Parathyroid adenoma (tissue), 2 donors: ENCODE results near the gene ROBO1.
"Not testable (repeated sequence)": the region's sequence is repeated elsewhere in the genome, so short reads cannot be mapped to it uniquely, and the experiment has no call there.

Experiments
- H2AFZ ChIP-seq: fragments of 300-600 bp; sonication (generic); one replicate; pipeline ENCODE4 v1.7.0; 2017; ENCODE audit warnings: antibody characterized with exemption, mild to moderate bottlenecking
- H3K27ac ChIP-seq: fragments of 300-600 bp; sonication (generic); one replicate; pipeline ENCODE4 v1.7.0; 2017
- H3K27me3 ChIP-seq: fragments of 300-600 bp; sonication (generic); one replicate; pipeline ENCODE4 v1.7.0; 2017; ENCODE audit warnings: low read length; ENCODE audit not compliant: control insufficient read depth, insufficient read depth
- H3K36me3 ChIP-seq: fragments of 300-600 bp; sonication (generic); one replicate; pipeline ENCODE4 v1.7.0; 2017; ENCODE audit warnings: low read length; ENCODE audit not compliant: control insufficient read depth, insufficient read depth
- H3K4me1 ChIP-seq: fragments of 300-600 bp; sonication (generic); one replicate; pipeline ENCODE4 v1.7.0; 2017; ENCODE audit warnings: control low read depth
- H3K4me2 ChIP-seq: fragments of 300-600 bp; sonication (generic); one replicate; pipeline ENCODE4 v1.7.0; 2017; ENCODE audit warnings: low read length
- H3K4me3 ChIP-seq: fragments of 300-600 bp; sonication (generic); one replicate; pipeline ENCODE4 v1.7.0; 2017; ENCODE audit warnings: low read depth, low read length
- H3K79me2 ChIP-seq: fragments of 300-600 bp; sonication (generic); one replicate; pipeline ENCODE4 v1.7.0; 2017; ENCODE audit warnings: control low read depth
- H3K9ac ChIP-seq: fragments of 300-600 bp; sonication (generic); one replicate; pipeline ENCODE4 v1.7.0; 2017; ENCODE audit warnings: mild to moderate bottlenecking
- H3K9me3 ChIP-seq: fragments of 300-600 bp; sonication (generic); one replicate; pipeline ENCODE4 v1.7.0; 2017; ENCODE audit warnings: low read length; ENCODE audit not compliant: control insufficient read depth
- TF ChIP-seq, protein P1 (sequence below): fragments of 300-600 bp; sonication (generic); IDR thresholded peaks from one replicate; pipeline ENCODE4 v1.7.0; 2017; ENCODE audit warnings: antibody characterized with exemption, mild to moderate bottlenecking
- donor health status: primary hyperparathyroidism.

Gene ROBO1

DNA sequence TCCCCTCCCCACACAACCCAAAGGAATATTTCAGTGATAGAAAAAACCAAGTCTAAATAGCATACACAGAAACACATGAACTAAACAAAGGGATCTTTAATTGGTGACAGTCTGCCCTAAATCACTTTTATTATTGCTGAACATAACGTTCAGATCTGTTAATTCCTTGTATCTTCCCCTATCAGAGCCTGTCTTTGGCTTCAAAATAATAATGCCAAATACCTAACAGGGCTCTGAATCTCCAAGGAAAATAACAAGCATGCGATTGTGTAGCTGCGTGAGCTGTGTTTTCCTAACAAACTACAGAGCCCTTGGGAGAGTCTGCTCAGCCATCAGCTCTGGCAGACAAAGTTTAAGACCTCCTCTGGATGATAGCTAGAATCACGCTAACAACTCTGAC lies 1010.1 kb downstream of the ROBO1 start:
- no peaks in the 10 kb centered on the region for H3K4me1 ChIP-seq
- H3K4me2 ChIP-seq, result no peak overlapping the region
- H3K4me3 ChIP-seq, result no peak overlapping the region
- TF ChIP-seq, protein P1, sequence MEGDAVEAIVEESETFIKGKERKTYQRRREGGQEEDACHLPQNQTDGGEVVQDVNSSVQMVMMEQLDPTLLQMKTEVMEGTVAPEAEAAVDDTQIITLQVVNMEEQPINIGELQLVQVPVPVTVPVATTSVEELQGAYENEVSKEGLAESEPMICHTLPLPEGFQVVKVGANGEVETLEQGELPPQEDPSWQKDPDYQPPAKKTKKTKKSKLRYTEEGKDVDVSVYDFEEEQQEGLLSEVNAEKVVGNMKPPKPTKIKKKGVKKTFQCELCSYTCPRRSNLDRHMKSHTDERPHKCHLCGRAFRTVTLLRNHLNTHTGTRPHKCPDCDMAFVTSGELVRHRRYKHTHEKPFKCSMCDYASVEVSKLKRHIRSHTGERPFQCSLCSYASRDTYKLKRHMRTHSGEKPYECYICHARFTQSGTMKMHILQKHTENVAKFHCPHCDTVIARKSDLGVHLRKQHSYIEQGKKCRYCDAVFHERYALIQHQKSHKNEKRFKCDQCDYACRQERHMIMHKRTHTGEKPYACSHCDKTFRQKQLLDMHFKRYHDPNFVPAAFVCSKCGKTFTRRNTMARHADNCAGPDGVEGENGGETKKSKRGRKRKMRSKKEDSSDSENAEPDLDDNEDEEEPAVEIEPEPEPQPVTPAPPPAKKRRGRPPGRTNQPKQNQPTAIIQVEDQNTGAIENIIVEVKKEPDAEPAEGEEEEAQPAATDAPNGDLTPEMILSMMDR, result no peak
- H2AFZ ChIP-seq, result no peak overlapping the region
- H3K36me3 ChIP-seq, result no peaks in the 10 kb centered on the region
- no peaks in the 10 kb centered on the region for H3K9me3 ChIP-seq
- H3K9ac ChIP-seq, result no peak overlapping the region
- H3K27ac ChIP-seq, result no peak overlapping the region
- H3K79me2 ChIP-seq, result no peaks in the 10 kb centered on the region
- H3K27me3 ChIP-seq, result no peaks in the 10 kb centered on the region

DNA sequence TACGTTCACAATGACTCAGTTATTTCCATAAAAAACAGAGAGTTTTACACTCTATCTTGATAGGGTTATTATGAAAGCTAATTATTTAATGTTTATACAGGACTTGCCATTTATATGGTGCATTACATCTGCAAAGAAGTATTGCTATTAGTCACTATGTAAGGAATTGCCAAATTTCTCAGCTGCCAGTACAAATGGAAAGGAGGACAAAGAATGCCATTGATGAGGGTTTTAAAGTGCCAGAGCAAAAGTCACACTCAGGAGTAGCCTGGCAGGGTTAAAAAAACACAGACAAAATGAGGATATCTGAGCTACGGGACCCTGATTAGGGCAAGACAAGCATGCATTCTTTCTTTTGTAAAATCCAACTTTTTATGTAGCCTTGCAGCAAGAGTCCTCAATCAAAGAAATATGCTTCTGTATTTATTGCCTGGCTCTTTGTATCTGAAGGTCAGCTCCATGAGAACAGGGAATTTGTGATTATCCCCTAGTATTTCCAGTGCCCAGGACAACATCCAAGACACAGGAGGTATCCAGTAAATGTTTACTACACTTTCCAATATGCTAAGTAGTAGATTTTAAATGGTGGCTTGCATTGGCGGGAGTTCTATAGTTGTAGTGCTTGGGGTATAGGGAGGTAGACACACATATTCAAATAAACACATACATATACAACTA lies 1013.6 kb downstream of the ROBO1 start:
- no peaks in the 10 kb centered on the region for H3K9me3 ChIP-seq
- H3K36me3 ChIP-seq, result no peaks in the 10 kb centered on the region
- no peaks in the 10 kb centered on the region for H3K79me2 ChIP-seq
- TF ChIP-seq, protein P1, result no peak
- H3K4me3 ChIP-seq, result no peak overlapping the region
- no peaks in the 10 kb centered on the region for H3K27me3 ChIP-seq
- no peak overlapping the region for H3K27ac ChIP-seq
- no peak overlapping the region for H3K4me2 ChIP-seq
- no peak overlapping the region for H2AFZ ChIP-seq
- H3K4me1 ChIP-seq, result no peaks in the 10 kb centered on the region
- H3K9ac ChIP-seq, result no peak overlapping the region

DNA sequence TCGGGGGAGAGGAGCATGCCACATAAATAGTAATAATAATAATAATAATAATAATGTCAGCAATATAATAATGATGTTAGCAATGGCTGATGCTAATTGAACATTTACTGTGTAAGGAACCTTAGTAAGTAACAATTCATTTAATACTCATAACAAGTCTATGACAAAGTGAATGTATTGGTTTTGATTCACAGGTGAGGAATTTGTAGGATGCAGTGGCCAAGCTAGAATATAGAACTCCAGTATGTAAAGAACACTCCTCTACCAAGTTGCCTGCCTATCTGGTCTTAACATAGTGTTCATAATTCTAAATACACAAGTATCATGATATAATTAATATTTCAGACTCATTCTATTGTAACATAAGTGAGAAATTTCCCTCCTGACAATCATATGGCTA lies 1016.5 kb downstream of the ROBO1 start:
- H3K4me1 ChIP-seq, result no peaks in the 10 kb centered on the region
- no peaks in the 10 kb centered on the region for H3K9me3 ChIP-seq
- no peaks in the 10 kb centered on the region for H3K79me2 ChIP-seq
- no peak overlapping the region for H3K9ac ChIP-seq
- no peak overlapping the region for H3K4me3 ChIP-seq
- H3K36me3 ChIP-seq, result no peaks in the 10 kb centered on the region
- no peak overlapping the region for H3K27ac ChIP-seq
- TF ChIP-seq, protein P1, result no peak
- no peak overlapping the region for H2AFZ ChIP-seq
- no peak overlapping the region for H3K4me2 ChIP-seq
- no peaks in the 10 kb centered on the region for H3K27me3 ChIP-seq

DNA sequence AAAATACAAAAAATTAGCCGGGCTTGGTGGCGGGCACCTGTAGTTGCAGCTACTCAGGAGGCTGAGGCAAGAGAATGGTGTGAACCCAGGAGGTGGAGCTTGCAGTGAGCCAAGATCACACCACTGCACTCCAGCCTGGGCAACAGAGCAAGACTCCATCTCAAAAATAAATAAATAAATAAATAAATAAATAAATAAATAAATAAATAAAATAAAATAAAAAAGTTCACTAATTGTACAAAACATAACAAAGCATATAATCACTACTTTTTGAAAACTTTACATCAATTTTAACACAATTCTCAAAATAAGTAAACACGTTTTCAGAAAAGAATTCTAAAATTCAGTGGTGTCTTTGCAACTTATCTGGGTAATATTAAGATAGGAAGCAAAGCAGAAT lies 1017.5 kb downstream of the ROBO1 start:
- H3K36me3 ChIP-seq, H3K9ac ChIP-seq, H3K79me2 ChIP-seq, H3K27ac ChIP-seq, H3K4me2 ChIP-seq, H3K4me1 ChIP-seq, H2AFZ ChIP-seq, H3K27me3 ChIP-seq, H3K9me3 ChIP-seq, H3K4me3 ChIP-seq: not testable (repeated sequence)

DNA sequence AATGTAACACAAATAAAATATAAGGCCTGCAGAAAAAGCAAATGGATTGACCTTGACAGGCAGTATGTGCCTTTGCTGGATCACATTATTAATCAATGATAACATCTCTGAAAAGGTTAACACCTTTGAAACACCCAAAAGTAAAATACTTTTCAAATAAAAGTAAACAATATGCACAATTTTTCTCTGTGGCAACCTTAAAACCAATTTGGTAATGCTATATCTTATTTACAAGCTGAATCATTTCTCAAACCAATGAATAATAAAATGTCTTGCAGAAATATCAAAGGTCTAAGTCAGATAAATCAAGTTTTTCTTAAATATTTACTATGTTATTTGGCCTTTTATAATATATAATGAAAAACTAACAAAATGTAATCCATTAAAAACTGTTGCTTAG lies 1018.7 kb downstream of the ROBO1 start:
- Histone ChIP-seq H3K9me3 (no peaks in the 10 kb centered on the region), H3K4me1 (no peaks in the 10 kb centered on the region), H3K4me3 (no peak overlapping the region), H2AFZ (no peak overlapping the region), H3K36me3 (no peaks in the 10 kb centered on the region), H3K27ac (no peak overlapping the region), H3K4me2 (no peak overlapping the region), H3K9ac (no peak overlapping the region), H3K27me3 (no peaks in the 10 kb centered on the region), H3K79me2 (no peaks in the 10 kb centered on the region)
- TF ChIP-seq, protein P1, result no peak
